Measurements from ENCODE around the gene AUTS2.
A peak's percentile ranks its signal among the peaks of the same experiment; 100 is the strongest.

The AUTS2 gene

GRCh38 chr7:70552141-70552540 is 953.9 kb downstream of the AUTS2 start:
- DNase-seq, result no peak

- no peak for DNase-seq
These were observed 955.1 kb downstream of the AUTS2 start for GRCh38 chr7:70553364-70553763.

GRCh38 chr7:70554646-70555045 is 956.4 kb downstream of the AUTS2 start:
- DNase-seq, result no peak

GRCh38 chr7:70556761-70557160 is 958.5 kb downstream of the AUTS2 start:
- DNase-seq, result no peak

GRCh38 chr7:70557338-70557737 is 959.1 kb downstream of the AUTS2 start:
- no peak for DNase-seq

GRCh38 chr7:70559815-70560214 is 961.5 kb downstream of the AUTS2 start:
- DNase-seq, result no peak

- no peak for DNase-seq
These were observed 965.7 kb downstream of the AUTS2 start for GRCh38 chr7:70563960-70564359.

- DNase-seq, result no peak
These were observed 967.6 kb downstream of the AUTS2 start for GRCh38 chr7:70565721-70566370.

GRCh38 chr7:70566671-70567070 is 968.4 kb downstream of the AUTS2 start:
- no peak for DNase-seq

GRCh38 chr7:70568674-70569334 is 970.5 kb downstream of the AUTS2 start:
- no peak for DNase-seq

GRCh38 chr7:70569335-70569819 is 971.1 kb downstream of the AUTS2 start:
- DNase-seq, result no peak

- DNase-seq, result no peak
These were observed 971.8 kb downstream of the AUTS2 start for GRCh38 chr7:70570029-70570428.

GRCh38 chr7:70570961-70571360 is 972.7 kb downstream of the AUTS2 start:
- DNase-seq, result no peak

GRCh38 chr7:70571403-70571934 is 973.2 kb downstream of the AUTS2 start:
- peak; percentile 89 for DNase-seq

- DNase-seq, result peak; percentile 75
These were observed 973.7 kb downstream of the AUTS2 start for GRCh38 chr7:70571961-70572360.

- no peak for DNase-seq
These were observed 974.3 kb downstream of the AUTS2 start for GRCh38 chr7:70572571-70572970.

- no peak for DNase-seq
These were observed 974.9 kb downstream of the AUTS2 start for GRCh38 chr7:70573071-70573661.

GRCh38 chr7:70573696-70574095 is 975.4 kb downstream of the AUTS2 start:
- DNase-seq, result no peak

- no peak for DNase-seq
These were observed 976.1 kb downstream of the AUTS2 start for GRCh38 chr7:70574314-70574834.

GRCh38 chr7:70574970-70575799 is 976.9 kb downstream of the AUTS2 start:
- DNase-seq, result peak; percentile 64

GRCh38 chr7:70577078-70577477 is 978.8 kb downstream of the AUTS2 start:
- no peak for DNase-seq

GRCh38 chr7:70578131-70578530 is 979.9 kb downstream of the AUTS2 start:
- DNase-seq, result no peak

All from left hindlimb (tissue), 1 donor.